Skin epidermis (tissue), 12 donors: ENCODE measurements around the gene RASA3.
A peak's percentile ranks its signal among the peaks of the same experiment; 100 is the strongest.
"Not testable (repeated sequence)": the region's sequence is repeated elsewhere in the genome, so short reads cannot be mapped to it uniquely, and the experiment has no call there.

Source experiments
- H3K27ac ChIP-seq, 21 experiments: fragments of 200-600 bp; sonication (generic) in 11 of 21; one replicate each; pipeline ENCODE4 v1.5.0; 2020; ENCODE audit warnings: mild to moderate bottlenecking in 3 of 21, inconsistent platforms in 2 of 21, moderate library complexity in 2 of 21
- H3K4me3 ChIP-seq, 7 experiments: fragments of 200-600 bp; sonication (generic) in 2 of 7; one replicate each; pipeline ENCODE4 v1.5.0; 2020; ENCODE audit warnings: inconsistent platforms in 2 of 7, mild to moderate bottlenecking in 2 of 7, moderate library complexity in 1 of 7

RASA3 gene

GRCh38 chr13:114077099-114077932 lies 55.1 kb downstream of the RASA3 start:
- H3K27ac ChIP-seq, result peak overlapping the region in 4 of 21 experiments; percentile 0 to 72 (median 47)
- no peak overlapping the region for H3K4me3 ChIP-seq

DNA sequence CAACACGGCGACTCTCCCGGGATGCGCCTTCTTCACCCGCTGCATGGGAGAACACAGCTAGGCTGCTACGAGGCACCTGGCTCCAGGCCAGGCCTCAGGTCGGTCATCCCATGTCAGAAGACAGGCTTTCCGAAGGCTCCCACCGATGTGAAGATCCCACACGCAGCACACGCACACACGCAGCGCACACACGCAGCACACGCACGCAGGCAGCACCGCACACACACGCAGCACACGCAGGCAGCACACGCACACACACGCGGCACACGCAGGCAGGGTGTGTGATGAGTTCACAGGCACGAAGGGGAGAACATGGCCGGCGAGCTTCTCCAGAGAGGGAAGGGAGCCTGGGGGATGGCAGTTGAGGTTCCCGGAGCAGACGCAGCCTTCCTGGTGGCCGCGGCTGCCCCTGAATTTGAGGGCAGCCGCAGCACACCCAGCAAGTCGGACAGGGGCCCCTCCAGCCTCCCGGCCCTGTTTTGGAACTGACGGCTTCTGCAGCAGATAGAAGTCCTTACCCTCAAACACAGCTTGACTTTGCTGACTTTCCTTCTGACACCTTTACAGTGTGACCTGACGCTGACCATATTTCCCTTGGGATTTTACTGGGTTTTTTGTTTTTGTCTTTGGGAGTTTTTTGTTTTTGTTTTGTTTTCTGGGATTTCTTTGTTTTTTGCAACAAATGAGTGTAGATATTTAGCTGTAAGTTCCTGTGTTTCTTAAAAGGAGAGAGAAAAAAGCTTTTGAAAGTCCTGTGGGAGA lies 55.9 kb downstream of the RASA3 start:
- H3K27ac ChIP-seq, result no peak overlapping the region
- no peak overlapping the region for H3K4me3 ChIP-seq

GRCh38 chr13:114075811-114076210 lies 56.6 kb downstream of the RASA3 start:
- H3K27ac ChIP-seq, H3K4me3 ChIP-seq: not testable (repeated sequence)

- Histone ChIP-seq H3K27ac (no peak overlapping the region), H3K4me3 (no peak overlapping the region)
These were observed 57.6 kb downstream of the RASA3 start for GRCh38 chr13:114074671-114075315.

DNA sequence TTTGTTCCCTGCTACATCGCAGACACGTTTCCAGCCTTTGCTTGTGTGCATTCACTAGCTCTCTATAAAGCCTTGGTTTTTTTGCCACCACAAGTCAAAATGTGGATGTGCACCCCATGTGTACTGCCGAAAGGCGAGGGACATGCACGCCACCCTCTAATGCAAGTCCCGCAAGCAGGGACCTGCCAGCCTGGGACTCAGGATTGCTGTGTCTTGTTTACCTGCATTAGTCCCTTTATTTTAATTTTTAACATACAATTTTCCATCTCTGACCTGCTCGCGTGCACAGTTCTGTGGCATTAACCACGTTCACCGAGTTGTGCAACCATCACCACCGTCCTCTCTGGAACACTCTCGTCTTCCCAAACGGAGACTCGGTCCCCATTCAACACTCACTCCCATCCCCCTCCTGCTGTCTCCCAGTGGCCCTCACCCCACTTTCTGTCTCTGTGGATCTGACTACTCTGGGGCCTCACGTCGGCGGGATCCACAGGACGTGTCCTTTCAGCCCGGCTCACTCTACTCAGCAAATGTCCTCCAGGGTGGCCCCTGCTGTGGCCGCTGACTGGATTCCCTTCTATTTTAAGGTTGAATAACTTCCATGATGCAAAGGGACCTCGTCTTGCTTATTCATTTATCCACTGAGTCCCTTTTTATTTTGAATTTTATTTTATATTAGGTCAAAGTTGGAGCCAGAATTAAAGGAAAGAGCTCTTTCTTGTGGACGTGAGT lies 58.4 kb downstream of the RASA3 start:
- Histone ChIP-seq H3K27ac (no peak overlapping the region), H3K4me3 (no peak overlapping the region)

DNA sequence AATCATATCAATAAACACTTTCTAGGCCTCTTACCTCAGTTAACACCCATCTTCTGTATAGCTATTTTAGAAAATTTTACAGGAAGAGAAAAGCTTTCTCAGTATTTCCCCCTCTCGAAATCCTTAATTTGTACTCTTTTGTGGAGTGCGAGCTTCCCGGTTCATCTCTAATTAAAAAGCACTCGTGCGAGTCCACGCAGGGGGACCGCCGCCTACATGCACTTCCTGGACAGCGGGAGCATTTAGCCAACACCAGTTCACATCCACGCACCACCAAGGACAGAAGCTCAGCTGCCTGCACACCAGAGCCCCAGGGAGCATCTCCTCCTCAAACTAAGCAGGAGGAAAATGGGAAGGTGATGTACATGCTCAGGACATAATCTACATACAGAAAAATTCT lies 60.0 kb downstream of the RASA3 start:
- no peak overlapping the region for H3K27ac ChIP-seq
- no peak overlapping the region for H3K4me3 ChIP-seq

GRCh38 chr13:114071991-114072390 lies 60.4 kb downstream of the RASA3 start:
- peak overlapping the region in 2 of 21 experiments; percentile 16 to 27 for H3K27ac ChIP-seq

GRCh38 chr13:114071410-114071809 lies 61.0 kb downstream of the RASA3 start:
- no peak overlapping the region for H3K4me3 ChIP-seq
- H3K27ac ChIP-seq, result peak overlapping the region in 2 of 21 experiments; percentile 27 to 54

More at GRCh38 chr13:114071991-114072390, 60.4 kb downstream of the RASA3 start:
- H3K4me3 ChIP-seq, result no peak overlapping the region

DNA sequence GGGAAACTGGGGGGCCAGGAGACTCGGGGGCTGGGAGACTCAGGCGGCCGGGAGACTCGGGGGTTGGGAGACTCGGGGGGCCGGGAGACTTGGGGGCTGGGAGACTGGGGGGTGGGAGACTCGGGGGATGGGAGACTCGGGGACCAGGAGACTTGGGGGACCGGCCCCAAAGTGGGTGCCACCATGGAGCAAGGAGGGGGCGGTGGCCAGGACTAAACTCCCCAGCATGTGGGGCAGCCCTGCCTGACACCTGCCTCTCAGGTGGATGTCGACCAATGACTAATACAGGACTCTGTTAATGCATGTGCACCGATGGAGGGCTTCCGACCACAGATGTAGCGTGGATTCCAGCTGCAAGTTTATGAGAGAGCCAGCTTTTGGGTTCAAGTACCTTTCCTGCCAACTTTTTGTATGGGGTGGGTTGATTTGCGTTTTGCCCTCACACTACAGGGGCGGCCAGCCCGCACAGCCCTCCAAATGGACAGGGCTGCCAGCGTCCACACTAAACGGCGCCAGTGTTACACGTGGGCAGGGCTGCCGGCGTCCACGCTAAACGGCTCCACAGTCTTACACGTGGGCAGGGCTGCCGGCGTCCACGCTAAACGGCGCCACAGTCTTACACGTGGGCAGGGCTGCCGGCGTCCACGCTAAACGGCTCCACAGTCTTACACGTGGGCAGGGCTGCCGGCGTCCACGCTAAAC lies 62.2 kb downstream of the RASA3 start:
- H3K4me3 ChIP-seq, result no peak overlapping the region
- no peak overlapping the region for H3K27ac ChIP-seq

DNA sequence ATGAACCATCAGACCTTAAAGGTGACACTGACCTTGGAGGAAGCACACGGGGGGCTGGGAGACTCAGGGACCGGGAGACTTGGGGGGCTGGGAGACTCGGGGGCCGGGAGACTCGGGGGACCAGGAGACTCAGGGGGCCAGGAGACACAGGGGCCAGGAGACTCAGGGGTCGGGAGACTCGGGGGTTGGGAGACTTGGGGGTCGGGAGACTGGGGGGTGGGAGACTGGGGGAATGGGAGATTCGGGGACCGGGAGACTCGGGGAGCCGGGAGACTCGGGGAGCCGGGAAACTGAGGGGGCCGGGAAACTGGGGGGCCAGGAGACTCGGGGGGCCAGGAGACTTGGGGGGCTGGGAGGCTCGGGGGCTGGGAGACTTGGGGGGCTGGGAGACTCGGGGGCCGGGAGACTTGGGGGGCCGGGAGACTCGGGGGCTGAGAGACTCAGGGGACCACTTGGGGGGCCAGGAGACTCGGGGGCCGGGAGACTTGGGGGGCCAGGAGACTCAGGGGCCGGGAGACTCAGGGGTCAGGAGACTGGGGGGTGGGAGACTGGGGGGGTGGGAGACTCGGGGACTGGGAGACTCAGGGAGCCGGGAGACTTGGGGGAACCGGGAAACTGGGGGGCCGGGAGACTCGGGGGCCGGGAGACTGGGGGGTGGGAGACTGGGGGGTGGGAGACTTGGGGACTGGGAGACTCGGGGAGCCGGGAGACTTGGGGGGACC lies 62.9 kb downstream of the RASA3 start:
- H3K27ac ChIP-seq, result peak overlapping the region in 17 of 21 experiments; percentile 76 to 98 (median 92)
- H3K4me3 ChIP-seq, result no peak overlapping the region

DNA sequence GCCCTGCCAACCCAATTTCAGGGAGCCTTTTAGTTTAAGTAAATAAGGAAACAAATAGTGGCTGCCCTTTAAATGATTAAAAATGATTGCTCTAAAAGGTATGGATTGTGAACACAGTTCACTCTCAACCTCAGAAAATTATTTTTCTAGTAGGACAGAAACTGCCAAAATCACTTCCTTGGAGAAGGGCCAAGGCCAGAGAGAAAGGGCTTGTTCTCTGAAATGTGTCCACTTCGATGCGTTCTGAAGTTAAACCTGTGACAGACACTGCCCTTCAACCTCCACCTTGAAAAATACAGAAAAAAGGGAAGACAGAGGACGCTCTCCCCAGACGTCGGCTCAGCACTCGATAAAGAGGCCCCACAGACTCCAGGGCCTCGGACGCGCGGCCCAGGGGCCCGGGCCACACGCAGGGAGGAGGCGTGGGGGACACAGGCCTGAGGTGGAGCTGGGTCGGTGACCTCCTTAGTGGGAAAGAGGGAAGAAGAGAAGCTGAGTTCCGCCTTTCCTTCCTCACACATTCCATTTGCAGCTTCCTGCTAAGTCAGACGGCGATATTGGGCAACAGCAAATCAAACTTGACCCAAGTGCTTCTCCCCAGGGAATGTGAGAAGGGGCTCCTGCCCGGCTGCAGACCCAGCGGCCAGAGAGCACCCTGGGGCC lies 63.6 kb downstream of the RASA3 start:
- Histone ChIP-seq H3K4me3 (no peak overlapping the region), H3K27ac (peak overlapping the region in 20 of 21 experiments; percentile 37 to 98 (median 91))

GRCh38 chr13:114067886-114068651 lies 64.4 kb downstream of the RASA3 start:
- Histone ChIP-seq H3K27ac (peak overlapping the region in 20 of 21 experiments; percentile 37 to 98 (median 91)), H3K4me3 (no peak overlapping the region)

DNA sequence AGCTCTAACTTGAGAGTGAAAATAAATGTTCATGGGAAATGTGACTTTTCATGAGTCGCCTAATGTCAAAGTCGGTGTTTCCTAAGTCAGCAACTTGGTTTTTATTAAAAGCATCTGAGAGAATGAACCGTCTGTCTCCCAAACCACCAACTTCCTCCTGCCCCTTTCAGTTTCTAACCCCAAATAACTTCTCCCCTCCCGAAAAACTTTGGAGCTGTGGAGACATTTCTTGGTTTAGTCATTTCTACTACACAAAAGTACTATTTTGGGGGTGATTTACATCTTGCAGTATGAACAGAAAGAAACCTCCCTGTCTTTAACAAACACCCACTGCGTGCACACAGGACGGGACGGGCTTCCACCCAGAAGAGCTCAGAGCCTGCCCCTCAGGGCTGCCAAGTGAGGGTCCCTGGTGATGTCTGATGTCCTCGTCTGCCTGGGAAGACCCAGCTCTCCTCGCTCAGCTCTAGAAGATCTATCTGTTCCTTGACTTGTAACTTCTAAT lies 65.0 kb downstream of the RASA3 start:
- peak overlapping the region; percentile 64 to 98 (median 93) for H3K27ac ChIP-seq
- no peak overlapping the region for H3K4me3 ChIP-seq

DNA sequence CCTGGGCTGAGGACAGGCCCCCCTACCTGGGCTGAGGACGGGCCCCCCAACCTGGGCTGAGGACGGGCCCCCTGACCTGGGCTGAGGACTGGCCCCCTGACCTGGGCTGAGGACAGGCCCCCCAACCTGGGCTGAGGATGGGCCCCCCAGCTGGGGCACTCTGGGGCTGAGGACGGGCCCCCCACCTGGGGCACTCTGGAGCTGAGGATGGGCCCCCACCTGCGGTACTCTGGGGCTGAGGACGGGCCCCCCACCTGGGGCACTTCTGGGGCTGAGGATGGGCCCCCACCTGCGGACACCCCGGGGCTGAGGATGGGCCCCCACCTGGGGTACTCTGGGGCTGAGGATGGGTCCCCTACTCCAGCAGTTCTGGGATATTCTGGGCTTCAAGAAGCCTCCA lies 65.5 kb downstream of the RASA3 start:
- H3K27ac ChIP-seq, result peak overlapping the region; percentile 64 to 98 (median 93)

DNA sequence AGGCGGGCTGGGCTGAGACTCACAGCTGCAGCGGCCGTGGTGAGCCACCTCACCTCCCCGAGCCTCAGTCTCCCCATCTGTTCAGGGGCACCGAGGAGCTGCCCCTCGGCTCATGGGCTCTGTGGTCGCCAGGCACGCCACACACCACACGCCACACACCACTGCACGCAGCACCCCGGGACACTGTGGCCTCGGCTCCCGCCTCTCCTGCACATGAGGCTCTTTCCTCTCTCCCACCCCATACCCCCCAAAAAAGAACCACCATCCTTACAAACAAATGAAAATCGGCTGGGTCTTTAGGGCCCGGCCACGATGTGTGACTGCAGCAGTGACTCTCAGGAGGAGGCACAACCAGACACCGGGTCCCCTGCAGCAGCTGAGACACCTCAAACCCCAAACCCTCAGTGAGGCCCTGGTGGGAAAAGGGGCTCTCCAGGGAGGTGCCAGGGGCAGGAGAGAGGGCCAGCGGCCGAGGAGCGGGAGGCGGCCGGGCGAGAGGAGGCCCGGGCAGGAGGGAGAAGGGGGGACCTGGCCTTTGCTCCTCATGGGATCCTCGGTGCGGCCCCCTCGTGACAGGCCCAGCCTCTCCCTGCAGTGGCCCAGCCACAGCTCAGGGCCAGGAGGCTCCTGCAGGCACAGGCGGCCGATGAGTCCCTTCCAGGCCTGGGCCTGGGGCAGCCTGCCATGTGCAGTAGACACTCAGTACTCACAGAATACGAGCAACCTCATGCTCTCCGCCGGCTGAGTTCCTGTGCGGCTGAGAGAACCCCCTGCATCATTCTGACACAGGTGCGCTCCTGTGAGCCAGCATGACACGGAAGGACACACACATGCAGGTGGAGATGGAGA lies 66.3 kb downstream of the RASA3 start:
- peak overlapping the region in 2 of 7 experiments; percentile 5 to 29 for H3K4me3 ChIP-seq
- peak overlapping the region; percentile 64 to 98 (median 93) for H3K27ac ChIP-seq

More for the DNA sequence above, 65.5 kb downstream of the RASA3 start:
- no peak overlapping the region for H3K4me3 ChIP-seq
